DMS79 treated with DMSO at 0.1 percent for 48 hours (cell line): ENCODE measurements around the gene SDHAF4.
"Not testable (repeated sequence)": the region's sequence is repeated elsewhere in the genome, so short reads cannot be mapped to it uniquely, and the experiment has no call there.

ENCODE experiments used
- DNase-seq: peaks from one replicate; lab custom pipeline; 2025; lab: John Stamatoyannopoulos, UW

Gene SDHAF4

GRCh38 chr6:70566751-70567382 lies at the start of gene SDHAF4:
SDHAF4 (plus strand) TSS chr6:70566930; CDS start chr6:70566941, 11 bp downstream.
- peak; percentile 85 for DNase-seq

DNA sequence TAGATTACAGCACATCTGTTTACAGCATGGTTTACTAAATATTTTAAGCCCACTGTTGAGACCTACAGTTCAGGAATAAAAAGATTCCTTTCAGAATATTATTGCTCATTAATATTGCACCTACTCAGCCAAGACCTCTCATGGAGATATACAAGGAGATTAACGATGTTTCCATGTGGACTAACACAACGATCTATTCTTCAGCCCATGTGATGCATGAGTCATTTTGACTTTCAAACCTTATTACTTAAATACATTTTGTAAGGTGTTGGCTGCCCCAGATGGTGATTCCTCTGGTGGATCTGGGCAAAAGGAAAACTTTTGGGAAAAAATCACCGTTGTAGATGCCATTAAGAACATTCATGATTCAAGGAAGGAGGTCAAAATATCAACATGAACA lies 48.0 kb upstream of the SDHAF4 start:
- DNase-seq, result no peak

DNA sequence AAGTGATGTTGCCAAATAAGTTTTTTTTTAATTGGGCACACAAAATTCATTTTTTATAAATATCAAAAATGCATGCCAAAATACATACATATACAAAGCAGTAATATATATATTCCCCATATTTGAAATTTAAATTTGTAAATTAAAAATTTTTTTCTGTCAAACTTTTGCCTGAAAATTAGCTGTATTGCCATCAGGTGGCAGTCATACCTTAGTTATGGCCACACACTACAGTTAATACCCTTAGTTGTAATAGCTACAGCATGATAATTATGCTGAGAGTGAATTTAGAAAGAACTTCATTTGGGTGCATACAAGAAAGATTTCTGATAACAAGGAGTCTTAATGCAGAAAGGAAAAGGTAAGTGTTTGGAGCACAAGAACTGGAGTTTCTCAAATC lies 46.2 kb upstream of the SDHAF4 start:
- no peak for DNase-seq

GRCh38 chr6:70524721-70525286 lies 41.9 kb upstream of the SDHAF4 start:
- DNase-seq, result no peak

GRCh38 chr6:70527071-70527737 lies 39.5 kb upstream of the SDHAF4 start:
- DNase-seq, result no peak

- DNase-seq, result no peak
These were observed 36.7 kb upstream of the SDHAF4 start for GRCh38 chr6:70530023-70530422.

DNA sequence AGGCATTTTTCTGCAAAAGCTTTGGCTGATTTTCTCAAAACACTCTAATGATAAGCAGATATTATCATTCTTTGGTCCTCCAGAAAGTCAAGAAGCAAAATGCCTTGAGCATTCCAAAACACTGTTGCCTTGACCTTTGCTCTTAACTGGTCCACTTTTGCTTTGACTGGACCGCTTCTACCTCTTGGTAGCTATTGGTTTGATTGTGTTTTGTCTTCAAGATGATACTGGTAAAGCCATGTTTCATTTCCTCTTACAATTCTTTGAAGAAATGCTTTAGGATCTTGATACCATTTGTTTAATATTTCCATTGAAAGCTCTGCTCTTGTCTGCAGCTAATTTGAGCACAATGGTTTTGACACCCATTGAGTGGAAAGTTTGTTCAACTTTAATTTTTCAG lies 35.6 kb upstream of the SDHAF4 start:
- DNase-seq, result no peak

DNA sequence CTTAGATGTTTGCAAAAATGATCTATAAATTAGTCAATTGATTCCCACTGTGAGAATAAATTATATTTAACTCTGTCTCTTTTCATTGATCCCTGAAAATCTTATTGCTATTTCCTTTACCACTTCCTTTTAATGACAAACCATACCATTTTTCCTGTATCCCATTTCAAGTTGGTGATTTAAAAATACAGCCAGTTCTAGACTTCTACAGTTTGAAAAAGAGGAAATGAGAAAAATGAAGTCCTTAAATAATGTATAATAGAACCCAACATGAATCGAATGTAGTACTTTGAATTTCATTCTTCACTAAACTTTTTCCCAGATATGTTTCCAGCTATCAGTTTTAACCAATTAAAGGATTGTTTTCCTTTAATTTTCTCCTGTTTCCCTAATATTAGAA lies 29.5 kb upstream of the SDHAF4 start:
- DNase-seq, result no peak

DNA sequence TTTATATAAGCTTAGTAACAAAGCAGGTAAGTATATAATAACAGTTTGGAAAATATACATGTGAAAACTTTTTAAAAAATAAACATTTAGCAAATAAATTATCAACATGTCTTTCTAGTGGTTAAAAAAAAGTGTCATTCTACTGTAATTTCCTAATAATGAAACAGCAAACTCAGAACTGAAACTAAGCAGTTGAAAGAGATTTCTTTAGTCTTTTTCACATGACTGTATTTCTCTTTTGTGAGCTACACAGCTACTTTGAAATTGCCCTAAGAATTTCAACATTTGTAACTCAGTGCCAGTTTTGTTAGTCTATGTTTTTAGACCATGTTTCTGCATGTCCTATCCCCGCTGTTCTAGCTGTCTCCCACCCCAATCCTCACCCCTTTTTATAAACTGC lies 28.4 kb upstream of the SDHAF4 start:
- DNase-seq, result no peak

DNA sequence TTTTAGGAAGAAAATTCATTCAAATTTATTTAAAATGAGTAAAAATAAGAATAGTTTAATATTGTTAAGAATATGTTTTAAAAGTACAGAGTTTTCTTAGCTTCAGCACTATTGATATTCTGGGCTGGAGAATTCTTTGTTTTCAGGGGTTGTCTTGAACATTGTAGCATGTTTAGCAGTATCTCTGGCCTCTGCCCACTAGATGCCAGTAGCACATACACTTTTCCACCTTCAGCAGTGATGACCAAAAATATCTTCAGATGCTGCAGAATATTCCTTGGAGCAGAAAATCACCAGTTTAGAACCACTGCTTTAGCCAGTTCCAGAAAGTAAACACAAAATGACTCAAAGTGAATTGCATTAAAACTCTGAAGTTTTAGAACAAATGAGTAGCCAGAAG lies 19.4 kb upstream of the SDHAF4 start:
- no peak for DNase-seq

DNA sequence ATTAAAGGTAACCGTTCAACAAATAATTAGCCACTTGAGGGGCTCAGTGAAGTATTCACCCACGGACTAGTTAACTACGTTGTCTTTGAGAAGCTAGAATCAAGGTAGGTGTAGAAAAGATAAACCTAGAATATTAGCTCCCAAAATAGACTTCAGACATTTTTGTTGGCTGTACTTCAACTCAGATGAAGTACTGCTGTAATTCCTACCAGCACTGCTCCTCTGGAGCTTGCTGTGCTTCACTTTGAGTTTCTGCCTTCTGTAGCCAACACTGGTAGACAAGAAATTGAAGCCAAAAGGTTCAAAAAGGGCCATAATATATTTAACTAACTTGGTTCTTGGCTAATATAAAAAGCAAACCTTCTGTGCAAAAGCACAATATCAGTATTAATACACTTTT lies 18.8 kb upstream of the SDHAF4 start:
- DNase-seq, result no peak

DNA sequence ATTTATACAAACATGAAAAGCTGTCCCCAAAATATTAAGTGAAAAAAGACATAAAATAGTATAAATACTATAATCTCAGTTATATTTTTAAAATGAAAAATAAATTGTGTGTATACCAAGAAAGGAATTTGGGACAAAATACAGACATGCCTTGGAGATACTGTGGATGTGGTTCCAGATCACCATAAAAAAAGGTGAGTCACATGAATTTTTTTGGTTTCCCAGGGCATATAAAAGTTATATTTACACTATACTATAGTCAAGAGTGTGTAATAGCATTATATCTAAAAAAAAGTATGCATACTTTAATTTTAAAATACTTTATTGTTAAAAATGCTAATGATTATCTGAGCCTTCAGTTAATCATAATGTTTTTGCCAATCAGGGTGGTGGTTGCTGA lies 17.4 kb upstream of the SDHAF4 start:
- no peak for DNase-seq

DNA sequence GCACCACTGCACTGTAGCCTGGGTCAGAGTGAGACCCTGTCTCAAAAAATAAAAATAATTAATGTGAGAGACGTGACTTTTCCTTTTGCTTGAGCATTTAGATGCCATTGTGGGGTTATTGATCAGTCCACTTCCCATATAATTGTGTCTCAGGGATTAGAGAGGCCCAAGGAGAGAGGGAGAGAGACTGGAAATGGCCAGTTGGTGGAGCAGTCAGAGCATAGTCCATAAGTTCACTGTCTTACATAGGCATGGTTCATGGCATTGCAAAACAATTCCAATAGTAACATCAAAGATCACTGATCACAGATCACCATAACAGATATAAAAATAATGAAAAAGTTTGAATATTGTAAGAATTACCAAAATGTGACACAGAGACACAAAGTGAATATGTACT lies 15.2 kb upstream of the SDHAF4 start:
- DNase-seq, result no peak

DNA sequence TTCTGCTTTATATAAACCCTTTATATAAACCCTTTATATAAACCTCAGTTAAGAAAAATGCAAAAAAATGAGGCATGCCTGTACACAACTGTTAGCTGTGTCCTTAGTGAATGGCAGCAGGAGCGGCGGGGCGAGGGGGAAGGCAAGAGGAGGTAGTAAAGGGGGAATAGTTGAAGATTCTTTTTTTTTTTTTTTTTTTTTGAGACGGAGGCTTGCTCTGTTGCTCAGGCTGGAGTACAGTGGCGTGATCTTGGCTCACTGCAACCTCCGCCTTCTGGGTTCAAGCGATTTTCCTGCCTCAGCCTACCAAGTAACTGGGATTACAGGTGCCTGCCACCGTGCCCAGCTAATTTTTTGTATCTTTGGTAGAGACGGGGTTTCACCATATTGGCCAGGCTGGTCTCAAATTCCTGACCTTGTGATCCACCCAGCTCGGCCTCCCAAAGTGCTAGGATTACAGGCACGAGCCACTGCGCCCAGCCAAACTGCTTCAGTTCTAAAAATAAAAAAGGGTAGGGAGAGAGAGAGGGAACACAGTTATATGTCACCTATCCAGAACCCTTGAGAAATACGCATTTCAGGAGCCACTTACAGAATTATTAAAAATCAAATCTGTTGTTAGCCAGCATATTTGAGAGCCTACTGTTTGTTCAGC lies 14.3 kb upstream of the SDHAF4 start:
- DNase-seq, result not testable (repeated sequence)

- no peak for DNase-seq
These were observed 13.8 kb upstream of the SDHAF4 start for GRCh38 chr6:70552974-70553373.

DNA sequence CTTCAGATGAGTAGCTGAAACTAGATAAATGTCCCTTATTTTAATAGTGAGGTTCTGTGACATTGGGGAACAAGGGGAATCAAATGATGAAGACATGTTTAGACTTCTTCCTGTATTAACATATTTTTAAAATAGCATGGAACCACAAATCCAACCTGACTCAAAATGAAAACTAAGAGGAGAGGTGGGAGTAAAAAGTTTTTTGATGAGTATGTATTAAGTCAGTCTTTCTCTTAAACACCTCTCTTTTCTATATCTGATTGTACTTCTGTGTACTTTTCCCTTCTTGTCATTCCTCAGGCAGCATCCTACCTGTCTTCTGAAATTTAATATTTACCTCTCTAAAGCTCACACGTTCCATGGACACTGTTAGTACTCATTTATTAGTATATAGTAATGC lies 8.7 kb upstream of the SDHAF4 start:
- DNase-seq, result no peak

DNA sequence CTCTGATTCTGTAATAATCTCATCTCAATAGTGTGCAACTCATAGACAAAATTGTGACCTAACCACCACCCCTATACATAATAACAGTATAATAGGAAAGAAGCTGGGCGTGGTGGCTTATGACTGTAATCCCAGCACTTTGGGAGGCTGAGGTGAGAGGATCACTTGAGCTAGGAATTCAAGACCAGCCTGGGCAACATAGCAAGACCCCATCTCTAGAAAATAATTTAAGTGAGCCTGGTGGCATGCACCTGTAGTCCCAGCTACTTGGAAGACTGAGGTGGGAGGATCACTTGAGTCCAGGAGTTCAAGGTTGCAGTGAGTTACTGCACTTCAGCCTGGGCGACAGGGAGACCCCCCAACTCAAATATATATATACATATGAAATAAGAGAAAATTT lies 4.3 kb upstream of the SDHAF4 start:
- not testable (repeated sequence) for DNase-seq

DNA sequence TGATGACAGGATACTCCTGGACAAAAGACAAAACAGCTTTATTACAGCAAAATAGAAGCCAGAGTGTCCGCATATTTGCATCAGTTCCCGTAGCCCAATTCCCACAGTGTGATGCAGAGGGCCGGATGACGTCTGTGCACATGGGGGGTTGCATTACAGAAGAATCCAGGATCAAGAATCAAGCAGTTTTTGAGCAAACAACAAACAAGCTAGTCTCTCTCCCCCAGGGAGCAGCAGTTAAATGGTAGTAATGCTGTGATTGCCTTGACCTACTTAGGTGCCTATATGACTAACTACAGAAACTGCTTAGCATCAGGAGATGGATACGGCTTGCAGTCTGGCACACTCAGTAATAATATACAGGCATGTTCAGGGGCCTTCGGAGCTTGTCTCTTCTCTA lies 3.2 kb upstream of the SDHAF4 start:
- no peak for DNase-seq

DNA sequence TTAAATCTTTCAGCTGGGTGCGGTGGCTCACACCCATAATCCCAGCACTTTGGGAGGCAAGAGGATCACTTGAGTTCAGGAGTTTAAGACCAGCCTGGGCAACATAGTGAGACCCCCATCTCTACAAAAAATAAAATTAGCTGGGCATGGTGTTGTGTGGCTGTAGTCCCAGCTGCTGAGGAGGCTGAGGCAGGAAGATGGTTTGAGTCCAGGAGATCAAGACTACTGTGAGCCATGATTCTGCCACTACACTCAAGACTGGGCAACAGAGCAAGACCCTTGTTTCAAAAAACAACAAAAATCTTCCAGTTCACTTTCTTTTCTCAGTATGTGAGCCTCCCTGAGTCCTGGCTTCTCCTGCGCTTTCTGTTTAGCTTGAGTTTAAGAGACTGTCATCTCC lies 7.9 kb downstream of the SDHAF4 start:
- DNase-seq, result no peak

DNA sequence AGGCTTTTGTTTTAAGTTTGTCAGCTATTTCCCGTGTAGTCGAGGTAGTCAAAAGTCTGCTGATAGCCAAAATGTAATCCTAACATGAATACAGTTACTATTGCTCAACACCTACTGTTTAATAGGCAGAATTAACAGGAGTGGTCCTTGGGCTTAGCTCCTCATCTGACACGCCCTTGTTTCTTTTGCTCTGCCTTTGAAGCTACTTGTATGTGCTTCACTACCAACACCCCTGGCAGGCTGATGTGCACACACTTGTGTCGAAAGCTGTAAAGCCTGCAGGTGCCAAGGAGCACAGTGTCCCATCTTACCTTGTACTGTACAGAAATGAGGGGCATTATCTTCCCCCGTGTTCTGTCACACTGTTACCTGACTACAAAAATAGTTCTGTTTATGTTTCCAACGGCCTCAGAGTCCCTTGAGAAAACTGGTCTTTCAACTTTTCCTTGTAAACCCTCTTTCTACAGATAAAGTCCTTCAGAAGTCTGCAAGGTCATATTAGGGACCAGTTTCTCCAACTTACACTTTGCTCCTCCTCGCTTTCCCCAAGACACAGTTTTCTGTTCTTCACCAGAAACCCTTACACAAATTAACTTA lies 9.3 kb downstream of the SDHAF4 start:
- DNase-seq, result peak; percentile 21

GRCh38 chr6:70586114-70586513 lies 19.4 kb downstream of the SDHAF4 start:
- DNase-seq, result no peak

DNA sequence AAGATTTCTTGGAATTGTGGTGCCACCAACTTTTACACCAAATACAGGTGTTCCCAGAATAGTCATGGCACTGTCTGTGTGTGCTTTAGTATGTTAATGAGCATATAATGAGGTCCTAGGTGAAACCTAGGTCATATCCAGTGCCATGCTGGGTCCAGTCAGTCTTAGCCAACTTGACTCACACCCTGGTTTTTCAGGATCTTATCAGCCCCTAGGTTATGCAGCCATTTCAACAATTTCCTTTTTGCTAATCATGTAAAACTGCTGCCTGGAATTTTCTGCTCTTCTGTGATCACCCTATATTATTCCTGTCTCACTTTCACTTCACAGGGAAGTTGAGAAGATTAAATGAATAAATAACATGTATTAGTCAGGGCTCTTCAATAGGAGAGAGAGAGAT lies 23.7 kb downstream of the SDHAF4 start:
- DNase-seq, result no peak
